MG63 (cell line): ENCODE measurements around the gene CADM1. TPM values are rescaled to one million over a fixed set of nuclear protein-coding genes. Genes with fewer than 3 reads are reported as not detected.

Source experiments
- DNase-seq: peaks from one replicate; pipeline ENCODE4 v3.0.0-alpha.2; 2020
- H3K27me3 ChIP-seq: fragments of 250-450 bp; sonication (Bioruptor Pico); 2 replicates; pipeline ENCODE4 v1.5.1; 2020; ENCODE audit warnings: mild to moderate bottlenecking, moderate library complexity
- H3K36me3 ChIP-seq: fragments of 250-450 bp; sonication (Bioruptor Pico); 2 replicates; pipeline ENCODE4 v1.5.1; 2020; ENCODE audit warnings: mild to moderate bottlenecking, moderate library complexity
- H3K4me3 ChIP-seq: fragments of 250-450 bp; sonication (Bioruptor Pico); 2 replicates; pipeline ENCODE4 v1.5.1; 2020; ENCODE audit warnings: mild to moderate bottlenecking, moderate library complexity
- H3K9me3 ChIP-seq: fragments of 250-450 bp; sonication (Bioruptor Pico); 2 replicates; pipeline ENCODE4 v1.5.1; 2020; ENCODE audit warnings: mild to moderate bottlenecking, moderate library complexity
- total RNA-seq: library from RNA; depleted of rRNA; stranded (reverse); fragments of >200 nt; shearing (Covaris generic); gene quantifications from 2 replicates; pipeline ENCODE4 v1.2.3, GENCODE V29; 2014; ENCODE audit warnings: low replicate concordance

The CADM1 gene
- total RNA-seq, 1 experiment from 2014 or later = 34.4 TPM

DNA sequence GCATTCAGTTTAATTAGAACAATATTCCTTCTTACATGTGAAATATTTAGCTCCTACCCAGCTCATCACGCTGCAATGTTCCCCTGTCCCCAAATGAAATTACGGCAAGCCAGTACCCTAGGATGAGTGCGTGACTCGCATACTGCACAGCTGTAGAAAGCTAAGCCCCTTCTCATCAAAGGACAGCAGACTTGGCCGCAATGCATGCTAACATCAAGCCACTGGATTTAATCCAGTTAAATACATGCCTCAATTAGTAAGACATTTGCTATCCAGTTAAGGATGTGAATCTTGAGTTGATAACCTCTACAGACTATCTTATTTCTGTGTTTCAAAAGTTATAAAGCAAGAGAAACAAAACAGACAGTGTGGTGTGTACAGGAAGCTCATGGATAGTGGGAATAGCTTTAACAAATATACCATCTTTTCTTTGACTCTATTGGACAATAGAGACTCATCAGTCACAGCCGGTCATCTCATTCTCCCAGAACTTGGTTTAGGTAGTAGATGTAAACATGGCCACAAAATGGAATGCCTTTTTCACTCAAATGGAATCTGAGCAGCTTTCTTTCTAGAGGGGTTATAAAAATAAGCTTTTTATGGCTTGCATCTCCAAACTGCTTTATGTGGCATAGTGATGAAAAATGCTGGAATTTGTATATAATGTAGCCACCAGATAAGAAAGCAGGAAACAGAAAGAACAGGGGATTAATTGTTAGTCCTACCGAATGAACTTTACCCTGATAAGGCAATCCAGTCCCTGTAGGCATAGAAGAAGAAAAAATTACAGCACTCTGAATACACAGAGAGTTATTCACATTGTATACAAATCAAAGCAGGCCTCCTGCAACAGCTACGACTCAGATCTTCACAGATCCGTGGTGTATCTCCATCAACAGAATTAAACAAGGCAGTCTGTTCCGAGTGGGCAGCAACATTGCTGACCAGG, 224.1 kb downstream of the CADM1 start:
- no peaks in the 10 kb centered on the region for H3K36me3 ChIP-seq
- no peak for DNase-seq

DNA sequence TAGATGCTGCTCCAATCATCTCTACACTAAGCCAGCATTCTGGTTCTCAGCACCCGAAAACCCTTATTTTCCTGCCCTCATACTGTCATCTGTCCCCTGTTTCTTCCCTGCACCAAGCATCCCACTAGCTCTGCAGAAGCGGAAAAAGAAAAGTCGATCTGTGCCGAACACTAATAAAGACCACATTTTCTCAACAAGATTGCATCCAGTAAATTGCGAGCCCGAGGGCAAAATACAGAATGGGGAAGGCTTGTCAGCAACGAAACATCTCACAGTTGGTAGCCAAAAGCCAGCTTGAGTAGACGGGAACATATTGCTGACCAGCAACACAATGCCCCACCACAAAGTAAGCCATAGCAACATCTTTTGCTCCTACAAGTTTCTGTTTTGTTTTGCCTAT, 227.4 kb downstream of the CADM1 start:
- Histone ChIP-seq H3K36me3 (no peaks in the 10 kb centered on the region), H3K9me3 (no peaks in the 10 kb centered on the region), H3K27me3 (no peaks in the 10 kb centered on the region), H3K4me3 (no peak overlapping the region)
- DNase-seq = no peak

More for the DNA sequence above, 224.1 kb downstream of the CADM1 start:
- Histone ChIP-seq H3K4me3 (no peak overlapping the region), H3K27me3 (no peaks in the 10 kb centered on the region), H3K9me3 (no peaks in the 10 kb centered on the region)

GRCh38 chr11:115276191-115276590, 228.0 kb downstream of the CADM1 start:
- no peak for DNase-seq

GRCh38 chr11:115275045-115275444, 229.2 kb downstream of the CADM1 start:
- Histone ChIP-seq H3K27me3 (no peaks in the 10 kb centered on the region), H3K9me3 (no peaks in the 10 kb centered on the region), H3K4me3 (no peak overlapping the region), H3K36me3 (no peaks in the 10 kb centered on the region)
- no peak for DNase-seq

More at GRCh38 chr11:115276191-115276590, 228.0 kb downstream of the CADM1 start:
- Histone ChIP-seq H3K36me3 (no peaks in the 10 kb centered on the region), H3K27me3 (no peaks in the 10 kb centered on the region), H3K4me3 (no peak overlapping the region), H3K9me3 (no peaks in the 10 kb centered on the region)

GRCh38 chr11:115272925-115273324, 231.3 kb downstream of the CADM1 start:
- H3K9me3 ChIP-seq = no peaks in the 10 kb centered on the region
- no peak overlapping the region for H3K4me3 ChIP-seq
- no peak for DNase-seq
- no peaks in the 10 kb centered on the region for H3K27me3 ChIP-seq
- no peaks in the 10 kb centered on the region for H3K36me3 ChIP-seq

- H3K9me3 ChIP-seq = no peaks in the 10 kb centered on the region
- H3K36me3 ChIP-seq = no peaks in the 10 kb centered on the region
- H3K27me3 ChIP-seq = no peaks in the 10 kb centered on the region
- no peak overlapping the region for H3K4me3 ChIP-seq
- no peak for DNase-seq
These were observed 232.6 kb downstream of the CADM1 start for GRCh38 chr11:115271643-115272042.

DNA sequence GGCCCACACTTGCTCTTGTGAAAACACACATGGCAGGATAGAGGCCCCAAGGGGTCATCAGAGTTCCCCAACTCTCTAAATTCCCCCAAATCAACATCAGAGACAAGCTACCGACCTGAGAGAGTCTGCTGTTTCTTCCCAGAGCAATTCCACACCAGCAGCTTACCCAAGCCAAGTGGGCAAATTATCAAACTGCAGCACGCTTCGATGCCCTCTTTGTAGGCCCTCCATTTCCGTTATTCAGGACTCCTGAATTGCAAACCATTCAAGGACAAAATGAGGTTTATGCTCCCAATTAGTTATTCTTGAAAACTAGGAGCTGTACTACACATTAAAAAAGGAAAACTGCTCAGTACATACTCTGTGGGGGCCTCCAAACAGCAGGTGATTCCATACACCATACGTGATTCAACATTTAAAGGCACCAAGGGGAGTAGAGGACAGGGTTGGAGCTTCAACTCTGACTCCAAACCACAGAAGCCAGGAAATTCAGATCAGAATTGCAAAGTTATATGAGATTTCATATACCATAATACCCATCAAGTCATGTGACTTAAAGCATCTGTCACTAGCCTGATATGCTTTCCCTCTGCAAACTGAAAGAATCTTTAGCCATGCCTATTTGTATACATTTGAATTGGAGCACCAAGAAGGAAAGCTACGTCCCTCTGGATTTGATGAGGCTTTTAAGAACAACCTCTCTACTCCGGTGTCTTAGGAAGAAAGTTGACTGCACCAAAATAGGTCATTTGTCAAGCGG, 234.8 kb downstream of the CADM1 start:
- DNase-seq = no peak
- no peaks in the 10 kb centered on the region for H3K9me3 ChIP-seq
- H3K36me3 ChIP-seq = no peaks in the 10 kb centered on the region
- H3K27me3 ChIP-seq = no peaks in the 10 kb centered on the region
- H3K4me3 ChIP-seq = no peak overlapping the region

DNA sequence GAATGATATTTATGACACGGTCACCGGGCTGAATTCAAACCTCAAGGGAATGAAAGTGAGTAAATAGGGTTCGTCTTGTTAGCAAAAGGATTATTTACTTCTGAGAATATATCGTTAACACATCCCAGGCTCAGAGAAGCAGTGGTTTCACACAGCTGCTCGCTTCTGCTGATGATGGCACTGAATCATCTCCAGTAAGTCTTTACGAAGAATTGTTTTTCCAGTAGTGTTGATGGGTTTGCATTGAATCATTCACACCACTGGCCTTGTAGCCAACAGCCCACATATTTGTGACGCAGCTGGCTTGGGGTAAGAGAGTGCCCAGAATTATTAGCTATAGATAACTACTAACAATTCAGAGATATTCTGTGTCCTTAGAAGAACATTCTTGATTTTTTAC, 236.3 kb downstream of the CADM1 start:
- Histone ChIP-seq H3K4me3 (0 out of 2 replicates have a peak overlapping the region, but pooled peaks have one; percentile 10), H3K36me3 (no peaks in the 10 kb centered on the region), H3K9me3 (no peaks in the 10 kb centered on the region), H3K27me3 (no peaks in the 10 kb centered on the region)
- DNase-seq = peak; percentile 68

GRCh38 chr11:115267238-115267781, 236.9 kb downstream of the CADM1 start:
- H3K4me3 ChIP-seq = 0 out of 2 replicates have a peak overlapping the region, but pooled peaks have one; percentile 10
- H3K27me3 ChIP-seq = no peaks in the 10 kb centered on the region
- H3K36me3 ChIP-seq = no peaks in the 10 kb centered on the region
- no peaks in the 10 kb centered on the region for H3K9me3 ChIP-seq
- DNase-seq = no peak

DNA sequence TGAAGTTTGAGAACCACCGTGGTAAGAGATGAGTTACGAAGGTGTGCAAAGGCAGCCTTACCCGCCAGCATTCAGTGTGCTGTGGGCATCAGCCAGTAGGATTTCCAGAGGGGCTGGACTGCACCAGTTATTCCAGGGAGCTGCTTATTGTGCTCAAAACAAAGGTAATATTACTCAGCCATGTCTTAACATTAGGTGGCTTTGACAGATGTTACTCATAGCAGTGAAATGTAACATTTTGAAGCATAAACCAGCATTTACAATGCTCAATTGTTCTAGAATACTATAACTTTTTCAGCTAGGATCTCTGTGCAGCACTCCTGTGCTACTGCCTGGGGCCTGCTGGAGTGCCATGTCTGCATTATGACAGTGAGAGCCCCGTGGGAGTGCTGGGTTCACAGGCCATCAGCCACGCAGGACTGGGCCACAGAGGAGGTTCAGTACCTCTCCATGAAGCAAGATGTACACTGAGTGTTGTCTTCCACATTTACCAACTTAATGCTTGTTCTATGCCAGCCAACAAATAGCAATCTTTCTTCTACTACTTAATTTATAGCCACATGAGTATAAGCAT, 238.1 kb downstream of the CADM1 start:
- no peak for DNase-seq
- Histone ChIP-seq H3K4me3 (no peak overlapping the region), H3K36me3 (no peaks in the 10 kb centered on the region), H3K9me3 (no peaks in the 10 kb centered on the region), H3K27me3 (no peaks in the 10 kb centered on the region)

DNA sequence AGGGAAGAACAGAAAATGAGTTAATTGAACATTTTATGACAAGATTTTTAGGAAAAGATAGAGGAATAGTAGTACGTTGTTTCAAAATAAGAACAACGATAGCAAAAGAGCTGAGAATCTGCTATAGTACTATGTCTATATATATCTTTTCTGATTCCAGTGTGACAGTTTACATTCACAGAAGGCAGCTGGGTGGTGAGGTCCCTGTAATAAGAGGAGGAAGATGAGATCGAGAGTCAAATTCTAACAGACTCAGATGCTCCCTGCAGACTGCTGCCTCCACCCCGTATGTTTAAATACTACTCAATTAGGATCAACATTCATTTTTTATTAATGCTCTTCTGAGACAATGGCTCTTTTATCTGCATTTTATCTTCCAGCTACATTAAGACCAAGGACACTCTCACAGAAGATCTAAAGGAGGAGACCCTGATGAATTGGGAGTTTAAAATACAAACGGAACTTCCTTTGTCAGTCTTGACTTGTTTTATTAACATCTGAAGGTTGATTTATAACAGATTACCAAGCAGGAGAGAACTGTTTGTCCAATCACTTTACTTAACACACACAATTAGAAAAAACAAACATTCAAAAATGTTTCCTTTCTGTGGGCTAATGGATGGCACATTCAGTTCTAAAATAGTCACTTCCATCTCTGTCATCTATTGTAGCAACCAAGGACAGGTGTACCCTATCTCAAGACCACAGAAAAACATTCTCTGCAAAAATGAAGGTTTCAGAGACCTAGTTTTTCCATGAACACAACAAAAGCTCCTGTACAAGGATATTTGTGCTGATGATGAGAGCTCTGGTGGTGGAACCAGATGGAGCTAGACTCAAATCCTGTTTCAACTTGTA, 240.2 kb downstream of the CADM1 start:
- Histone ChIP-seq H3K27me3 (no peaks in the 10 kb centered on the region), H3K9me3 (no peaks in the 10 kb centered on the region), H3K4me3 (no peak overlapping the region), H3K36me3 (no peaks in the 10 kb centered on the region)
- DNase-seq = no peak

- H3K4me3 ChIP-seq = no peak overlapping the region
- H3K36me3 ChIP-seq = no peaks in the 10 kb centered on the region
- DNase-seq = no peak
- H3K9me3 ChIP-seq = no peaks in the 10 kb centered on the region
- H3K27me3 ChIP-seq = no peaks in the 10 kb centered on the region
These were observed 246.0 kb downstream of the CADM1 start for GRCh38 chr11:115258216-115258615.

GRCh38 chr11:115257678-115258077, 246.5 kb downstream of the CADM1 start:
- DNase-seq = no peak
- no peaks in the 10 kb centered on the region for H3K27me3 ChIP-seq

GRCh38 chr11:115257270-115257669, 246.9 kb downstream of the CADM1 start:
- Histone ChIP-seq H3K4me3 (no peak overlapping the region), H3K36me3 (no peaks in the 10 kb centered on the region), H3K9me3 (no peaks in the 10 kb centered on the region), H3K27me3 (no peaks in the 10 kb centered on the region)
- DNase-seq = no peak

More at GRCh38 chr11:115257678-115258077, 246.5 kb downstream of the CADM1 start:
- H3K4me3 ChIP-seq = no peak overlapping the region
- H3K9me3 ChIP-seq = no peaks in the 10 kb centered on the region
- H3K36me3 ChIP-seq = no peaks in the 10 kb centered on the region

DNA sequence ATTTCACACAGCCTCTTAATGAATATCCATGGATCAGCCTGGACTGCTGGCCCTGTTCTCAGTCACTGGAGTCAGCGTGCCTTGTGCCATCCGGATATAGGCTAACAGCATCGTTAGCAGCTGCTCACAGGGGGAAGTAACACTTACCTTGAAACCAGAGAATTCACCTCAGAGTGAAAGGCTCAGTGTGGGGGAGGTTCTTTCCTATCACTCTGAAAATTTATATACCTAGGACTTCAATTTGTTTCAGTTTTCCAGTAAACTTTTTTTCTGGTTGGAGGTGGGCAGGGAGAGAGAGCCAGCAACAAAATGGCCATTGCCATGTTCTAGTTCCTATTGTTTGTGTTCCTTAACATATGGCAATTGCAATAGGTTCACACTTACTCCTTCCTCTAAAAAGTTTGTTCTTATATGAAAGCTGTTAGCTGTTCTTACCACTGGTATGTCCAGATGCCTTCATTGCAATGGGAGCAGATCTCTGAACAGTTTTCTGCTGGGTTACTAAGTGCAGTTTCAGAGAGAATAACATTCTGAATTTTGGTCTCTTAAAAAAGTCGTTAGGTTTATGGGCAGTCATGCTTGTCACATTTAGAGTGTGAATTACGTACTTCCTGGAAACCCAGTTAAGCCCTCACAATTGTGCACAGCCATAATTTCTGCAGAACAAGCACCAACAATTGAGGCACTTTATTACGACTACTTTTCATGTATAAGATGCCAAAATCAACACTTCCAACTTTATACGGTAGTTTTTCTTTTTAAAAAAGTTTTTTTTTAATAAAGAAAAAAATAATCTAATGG, 247.6 kb downstream of the CADM1 start:
- Histone ChIP-seq H3K9me3 (no peaks in the 10 kb centered on the region), H3K36me3 (no peaks in the 10 kb centered on the region), H3K4me3 (no peak overlapping the region), H3K27me3 (no peaks in the 10 kb centered on the region)
- DNase-seq = no peak
